Endothelial cell of umbilical vein (primary cell): ENCODE measurements around the gene CHN2. TPM values are rescaled to one million over a fixed set of nuclear protein-coding genes. Genes with fewer than 3 reads are reported as not detected.

ENCODE experiments used
- BruUV-seq: library from RNA; stranded (reverse); fragments of 400-500 nt; replicated peaks from 2 replicates; lab custom pipeline; 2021; lab: Mats Ljungman, UMichigan
- CTCF ChIA-PET: fragments of 300-600, 350-600 bp; sonication (Branson Sonifier 250); formaldehyde crosslinking; loops from one replicate; lab custom pipeline; 2021; ENCODE audit warnings: antibody characterized with exemption, inconsistent platforms; lab: Charles Lee
- POLR2A ChIA-PET: fragments of 300-600, 350-600 bp; sonication (Branson Sonifier 250); formaldehyde crosslinking; loops from one replicate; lab custom pipeline; 2021; ENCODE audit warnings: antibody characterized with exemption, inconsistent platforms; lab: Charles Lee
- DNase-seq: peaks from one replicate; pipeline ENCODE4 v3.0.0-alpha.2; 2011; ENCODE audit warnings: low read depth, low spot score
- FAIRE-seq: peaks from 2 replicates; lab custom pipeline; 2011; peaks lifted over from hg19 to GRCh38; lab: Jason Lieb, UNC
- H2AFZ ChIP-seq: 2 replicates; pipeline ENCODE4 v1.6.0; 2012; ENCODE audit warnings: low read depth, low read length, control low read depth, inconsistent platforms
- H3K27ac ChIP-seq: 2 replicates; pipeline ENCODE4 v1.5.1; 2011; ENCODE audit warnings: low read depth, mild to moderate bottlenecking, control low read depth, low read length, moderate library complexity; ENCODE audit not compliant: insufficient read depth
- H3K27me3 ChIP-seq, 2 experiments: 2 replicates each; pipeline versions ENCODE4 v1.6.0 to v1.6.1; 2011; ENCODE audit warnings: low read length in 2 of 2, mixed read lengths in 1 of 2; ENCODE audit not compliant: control insufficient read depth in 2 of 2, insufficient read depth in 2 of 2
- H3K36me3 ChIP-seq, 2 experiments: 2 replicates in 1 of 2; 3 replicates in 1 of 2; pipeline ENCODE4 v1.5.1; 2011; ENCODE audit warnings: low read length in 2 of 2, mild to moderate bottlenecking in 1 of 2, moderate library complexity in 1 of 2; ENCODE audit not compliant: control insufficient read depth in 2 of 2, insufficient read depth in 2 of 2; ENCODE audit errors: extremely low read depth in 1 of 2
- H3K4me1 ChIP-seq: 3 replicates; pipeline ENCODE4 v1.5.1; 2011; ENCODE audit warnings: mild to moderate bottlenecking, low read length; ENCODE audit not compliant: control insufficient read depth, insufficient read depth; ENCODE audit errors: extremely low read depth
- H3K4me2 ChIP-seq: 2 replicates; pipeline ENCODE4 v1.6.1; 2011; ENCODE audit warnings: low read length, control low read depth, mixed read lengths; ENCODE audit not compliant: insufficient read depth
- H3K4me3 ChIP-seq, 3 experiments: fragments of 200-600 bp in 1 of 3; sonication (generic), shearing (Covaris generic) in 1 of 3; replicated peaks in 1 of 3; 2 replicates each; pipeline ENCODE4 v1.5.1; 2011 to 2016; ENCODE audit warnings: control low read depth in 3 of 3, low read length in 3 of 3, mild to moderate bottlenecking in 2 of 3, inconsistent platforms in 1 of 3, low read depth in 1 of 3, moderate library complexity in 1 of 3; ENCODE audit not compliant: insufficient read depth in 1 of 3
- H3K79me2 ChIP-seq: 2 replicates; pipeline ENCODE4 v1.6.0; 2012; ENCODE audit warnings: low read length, inconsistent platforms; ENCODE audit not compliant: control insufficient read depth, insufficient read depth
- H3K9ac ChIP-seq: replicated peaks from 2 replicates; pipeline ENCODE3; 2011; ENCODE audit warnings: low read length, control low read depth; ENCODE audit not compliant: insufficient read depth; ENCODE audit errors: extremely low read depth
- H3K9me1 ChIP-seq: replicated peaks from 3 replicates; pipeline ENCODE4 v1.6.0; 2011; ENCODE audit warnings: mild to moderate bottlenecking, low read length; ENCODE audit not compliant: control insufficient read depth, insufficient read depth; ENCODE audit errors: extremely low read depth
- H3K9me3 ChIP-seq: replicated peaks from 2 replicates; pipeline ENCODE4 v1.5.1; 2012; ENCODE audit warnings: low read length, inconsistent platforms; ENCODE audit not compliant: control insufficient read depth, insufficient read depth
- H4K20me1 ChIP-seq: replicated peaks from 2 replicates; pipeline ENCODE3; 2011; ENCODE audit warnings: mild to moderate bottlenecking, low read length; ENCODE audit not compliant: control insufficient read depth, insufficient read depth; ENCODE audit errors: extremely low read depth
- EZH2 ChIP-seq: IDR thresholded peaks from 2 replicates; pipeline ENCODE4 v1.6.1; 2012; ENCODE audit warnings: borderline replicate concordance, low read depth, mild to moderate bottlenecking, moderate library complexity, low read length, inconsistent platforms; ENCODE audit not compliant: severe bottlenecking
- FOS ChIP-seq: IDR thresholded peaks from 2 replicates; pipeline ENCODE4 v1.6.1; 2011; ENCODE audit warnings: mild to moderate bottlenecking, low read length, moderate library complexity, borderline replicate concordance; ENCODE audit not compliant: insufficient read depth
- GATA2 ChIP-seq: IDR thresholded peaks from 2 replicates; pipeline ENCODE4 v1.7.0; 2011; ENCODE audit warnings: low read depth, mild to moderate bottlenecking, moderate library complexity, mixed read lengths, low read length; ENCODE audit not compliant: insufficient read length, insufficient read depth
- JUN ChIP-seq: IDR thresholded peaks from 2 replicates; pipeline ENCODE4 v1.6.1; 2011; ENCODE audit warnings: borderline replicate concordance, low read depth; ENCODE audit not compliant: insufficient read length, insufficient read depth
- MYC ChIP-seq: IDR thresholded peaks from one replicate; pipeline ENCODE4 v1.6.1; 2011; ENCODE audit warnings: mild to moderate bottlenecking, low read depth, low read length
- POLR2A ChIP-seq: IDR thresholded peaks from 2 replicates; pipeline ENCODE4 v1.6.1; 2012; ENCODE audit warnings: low read depth, mild to moderate bottlenecking, control low read depth, low read length
- POLR2AphosphoS5 ChIP-seq: IDR thresholded peaks from 2 replicates; pipeline ENCODE4 v1.6.1; 2012; ENCODE audit warnings: low read depth, mild to moderate bottlenecking, control low read depth, low read length, moderate library complexity; ENCODE audit not compliant: insufficient read depth
- dilution Hi-C: fragments of 300-500 bp; cut with MboI; formaldehyde crosslinking; loops from one replicate; pipeline ENCODE4 v1.15.0; 2019; ENCODE audit warnings: low sequenced_read_pairs; ENCODE audit not compliant: extremely low pct_ligation_motif_present
- intact Hi-C: fragments of 100-400 bp; cut with micrococcal nuclease; formaldehyde crosslinking; loops from one replicate; pipeline ENCODE4 v1.10.0; 2022
- polyA plus RNA-seq, 4 experiments: library from polyadenylated mRNA; depleted of rRNA in 3 of 4; stranded (reverse) in 3 of 4; unstranded in 1 of 4; fragments of >200 nt; gene quantifications; 2 replicates each; pipeline versions ENCODE4 v1.2.1 to v1.2.3, GENCODE V29; 2011 to 2012; ENCODE audit warnings: missing spikeins in 1 of 4
- total RNA-seq: library from RNA; stranded (reverse); gene quantifications from 2 replicates; pipeline ENCODE4 v1.2.3, GENCODE V29; 2021
- TF ChIP-seq, protein P1 (sequence below), 2 donors: IDR thresholded peaks; 1 replicate in 1 of 2; 2 replicates in 1 of 2; pipeline ENCODE4 v1.5.1; 2011; ENCODE audit warnings: low read length in 2 of 2, mild to moderate bottlenecking in 2 of 2, moderate library complexity in 2 of 2, control low read depth in 1 of 2, inconsistent platforms in 1 of 2, low read depth in 1 of 2; ENCODE audit not compliant: insufficient read depth in 1 of 2; ENCODE audit errors: extremely low read depth in 1 of 2
- TF ChIP-seq, protein P2 (sequence below): IDR thresholded peaks from 2 replicates; pipeline ENCODE4 v1.6.1; 2011; ENCODE audit not compliant: insufficient read depth, insufficient read length

Gene CHN2
- total and polyA plus RNA-seq, 2 donors (not counting 3 experiments of a cell fraction or from before 2014, with no cell fraction given), result 1.4 to 5.0 TPM

DNA sequence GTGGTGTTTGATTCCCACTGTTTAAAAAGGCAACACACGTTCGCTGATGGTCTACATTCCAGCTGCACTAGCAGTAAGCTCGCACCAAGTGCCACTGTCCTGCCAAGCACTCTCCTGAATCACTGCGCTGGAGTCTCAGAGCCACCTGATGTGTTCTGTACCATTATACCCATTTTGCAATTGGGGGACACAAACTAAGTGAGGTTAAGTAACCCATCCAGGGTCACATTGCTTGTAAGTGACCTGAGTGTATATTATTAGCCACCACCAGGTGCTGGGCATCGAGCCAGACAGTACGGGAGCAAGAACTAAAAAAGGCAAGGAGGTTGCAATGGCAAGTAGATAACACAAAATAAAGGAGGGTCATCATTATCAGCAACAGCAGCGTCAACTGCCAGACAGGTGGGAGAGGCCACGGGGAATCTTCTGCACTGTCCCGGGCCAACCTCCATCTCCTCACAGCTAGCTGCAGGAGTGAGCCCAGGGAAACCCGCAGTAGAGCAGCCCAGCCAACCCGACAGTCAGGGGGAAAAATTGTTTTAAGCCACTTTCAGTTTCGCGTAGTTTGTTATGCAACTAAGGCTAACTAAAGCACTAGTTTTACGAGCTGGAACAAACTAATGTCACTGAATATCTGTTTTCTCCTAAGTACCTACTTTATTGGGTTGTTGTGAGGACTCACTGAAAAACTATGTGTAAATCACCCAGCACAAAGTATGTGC, 47.5 kb upstream of the CHN2 start:
- FAIRE-seq (no peak), DNase-seq (no peak)
- H3K79me2 ChIP-seq, result no peaks in the 10 kb centered on the region
- H3K27me3 ChIP-seq, result peaks cover 31 to 43% of the 10 kb centered on the region in 2 experiments
- H3K9me3 ChIP-seq, result no peaks in the 10 kb centered on the region
- H3K4me1 ChIP-seq, result no peaks in the 10 kb centered on the region
- no peak for TF ChIP-seq POLR2A
- TF ChIP-seq, protein P1, sequence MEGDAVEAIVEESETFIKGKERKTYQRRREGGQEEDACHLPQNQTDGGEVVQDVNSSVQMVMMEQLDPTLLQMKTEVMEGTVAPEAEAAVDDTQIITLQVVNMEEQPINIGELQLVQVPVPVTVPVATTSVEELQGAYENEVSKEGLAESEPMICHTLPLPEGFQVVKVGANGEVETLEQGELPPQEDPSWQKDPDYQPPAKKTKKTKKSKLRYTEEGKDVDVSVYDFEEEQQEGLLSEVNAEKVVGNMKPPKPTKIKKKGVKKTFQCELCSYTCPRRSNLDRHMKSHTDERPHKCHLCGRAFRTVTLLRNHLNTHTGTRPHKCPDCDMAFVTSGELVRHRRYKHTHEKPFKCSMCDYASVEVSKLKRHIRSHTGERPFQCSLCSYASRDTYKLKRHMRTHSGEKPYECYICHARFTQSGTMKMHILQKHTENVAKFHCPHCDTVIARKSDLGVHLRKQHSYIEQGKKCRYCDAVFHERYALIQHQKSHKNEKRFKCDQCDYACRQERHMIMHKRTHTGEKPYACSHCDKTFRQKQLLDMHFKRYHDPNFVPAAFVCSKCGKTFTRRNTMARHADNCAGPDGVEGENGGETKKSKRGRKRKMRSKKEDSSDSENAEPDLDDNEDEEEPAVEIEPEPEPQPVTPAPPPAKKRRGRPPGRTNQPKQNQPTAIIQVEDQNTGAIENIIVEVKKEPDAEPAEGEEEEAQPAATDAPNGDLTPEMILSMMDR (IDR thresholded peaks at IDR 0.05; ENCODE audit: extremely low read depth in 1 of 2, insufficient read depth in 1 of 2, low read depth in 1 of 2, low read length in 2 of 2), result no peak
- TF ChIP-seq MYC, result no peak
- H4K20me1 ChIP-seq, result no peaks in the 10 kb centered on the region
- H3K36me3 ChIP-seq, result no peaks in the 10 kb centered on the region
- no peak overlapping the region for H3K9ac ChIP-seq
- intact Hi-C loops, result no loop called here
- no peak overlapping the region for H3K4me2 ChIP-seq
- H3K4me3 ChIP-seq, result no peak overlapping the region
- ChIA-PET CTCF (interaction anchor here (1.0 to 1.3 kb wide), 3 partner anchors 10 to 225 kb away, joined by 3 read pairs; no protein-coding TSS in a partner anchor), POLR2A (no interaction called here)
- dilution Hi-C loops, result no loop called here
- BruUV-seq, result no TSS peak
- H3K9me1 ChIP-seq, result no peaks in the 10 kb centered on the region
- no peak overlapping the region for H3K27ac ChIP-seq
- H2AFZ ChIP-seq, result no peak overlapping the region

DNA sequence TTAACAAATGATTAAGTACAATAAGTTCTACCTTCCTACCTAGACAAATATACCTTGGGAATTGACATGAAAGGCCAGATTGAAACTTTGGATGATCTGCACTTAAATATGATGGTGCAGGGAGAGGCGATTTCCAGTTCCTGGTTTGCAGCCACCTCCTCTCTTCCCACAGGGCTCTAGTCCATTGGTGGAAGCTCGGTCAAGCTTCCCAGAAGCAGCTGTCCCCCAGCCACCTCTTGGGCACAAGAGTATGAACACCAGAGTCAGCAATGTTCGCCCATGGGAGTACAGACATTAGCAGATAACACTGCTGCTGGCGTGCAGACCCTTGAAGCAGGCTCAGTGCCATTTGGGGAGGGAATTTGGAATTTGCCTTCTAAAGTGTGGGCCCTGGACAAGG, 46.8 kb upstream of the CHN2 start:
- dilution Hi-C loops, result no loop called here
- ChIA-PET CTCF (interaction anchor here (1.2 kb wide), 1 partner anchor 9 kb away, joined by 3 read pairs; no protein-coding TSS in a partner anchor), POLR2A (no interaction called here)
- TF ChIP-seq POLR2AphosphoS5 (no peak), POLR2A (no peak), EZH2 (no peak), MYC (no peak), JUN (no peak), GATA2 (no peak), FOS (no peak)
- TF ChIP-seq, protein P1 (IDR thresholded peaks at IDR 0.05; ENCODE audit: extremely low read depth in 1 of 2, insufficient read depth in 1 of 2, low read depth in 1 of 2, low read length in 2 of 2), result no peak
- TF ChIP-seq, protein P2, sequence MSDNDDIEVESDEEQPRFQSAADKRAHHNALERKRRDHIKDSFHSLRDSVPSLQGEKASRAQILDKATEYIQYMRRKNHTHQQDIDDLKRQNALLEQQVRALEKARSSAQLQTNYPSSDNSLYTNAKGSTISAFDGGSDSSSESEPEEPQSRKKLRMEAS, result no peak
- BruUV-seq, result no TSS peak
- Histone ChIP-seq H3K36me3 (no peaks in the 10 kb centered on the region), H3K9me1 (no peaks in the 10 kb centered on the region), H3K4me3 (no peak overlapping the region), H4K20me1 (no peaks in the 10 kb centered on the region), H3K4me2 (no peak overlapping the region), H3K27me3 (peaks cover 31 to 43% of the 10 kb centered on the region in 2 experiments), H2AFZ (no peak overlapping the region), H3K4me1 (no peaks in the 10 kb centered on the region), H3K79me2 (no peaks in the 10 kb centered on the region), H3K9me3 (no peaks in the 10 kb centered on the region), H3K9ac (no peak overlapping the region), H3K27ac (no peak overlapping the region)
- intact Hi-C loops, result no loop called here
- FAIRE-seq (no peak), DNase-seq (no peak)
